Measurements from ENCODE around the gene TAS2R41.

GRCh38 chr7:143514995-143515735 lies 37.5 kb downstream of the TAS2R41 start:
- TF ChIP-seq POLR2A (IDR thresholded peaks at IDR 0.05): no peak
- no peak for TF ChIP-seq CTCF (IDR thresholded peaks at IDR 0.05)

All from heart left ventricle (tissue), 13 donors.